Upper lobe of right lung (tissue), 1 donor: ENCODE data around the gene CDC73. TPM values are rescaled to one million over a fixed set of nuclear protein-coding genes. Genes with fewer than 3 reads are reported as not detected.

Experiments used
- ATAC-seq: fragments of 200-7000 bp; cut with Tn5 transposase; one replicate; pipeline ENCODE4 v1.9.1; 2020; ENCODE audit warnings: mild to moderate bottlenecking, moderate library complexity
- DNase-seq: peaks from one replicate; pipeline ENCODE4 v3.0.0-alpha.2; 2020
- H3K27ac ChIP-seq: fragments of 200-600 bp; one replicate; pipeline ENCODE4 v1.8.0; 2022
- H3K27me3 ChIP-seq: fragments of 200-600 bp; one replicate; pipeline ENCODE4 v1.8.0; 2022; ENCODE audit warnings: mild to moderate bottlenecking
- H3K36me3 ChIP-seq: fragments of 200-600 bp; one replicate; pipeline ENCODE4 v1.8.0; 2022
- H3K4me1 ChIP-seq: fragments of 200-600 bp; one replicate; pipeline ENCODE4 v1.8.0; 2022
- H3K4me3 ChIP-seq: fragments of 200-600 bp; one replicate; pipeline ENCODE4 v1.8.0; 2022; ENCODE audit warnings: mild to moderate bottlenecking
- H3K9me3 ChIP-seq: fragments of 200-600 bp; one replicate; pipeline ENCODE4 v1.8.0; 2022
- CTCF ChIP-seq: fragments of 200-600 bp; IDR thresholded peaks from one replicate; pipeline ENCODE4 v1.8.0; 2022; ENCODE audit warnings: antibody characterized with exemption
- intact Hi-C: fragments of 100-400 bp; cut with DNase I; formaldehyde crosslinking; loops from one replicate; pipeline ENCODE4 v1.11.0; 2022
- microRNA-seq: library from miRNA; unstranded; fragments of <30 nt; microRNA quantifications from one replicate; pipeline ENCODE4 v1.2.0, GENCODE V29; 2020; ENCODE audit warnings: borderline microRNAs expressed
- total RNA-seq: library from RNA; stranded (reverse); fragmentation: NEBNext Ultra II Directional; extraction: Animal tissue kit (Norgen Biotek cat#: 25700); gene quantifications from one replicate; pipeline ENCODE4 v1.2.1, GENCODE V29; 2021
- donor health status: DM: no; HTN: yes; CAD: no; lungs with severe emphysema.

CDC73 gene
- total RNA-seq, 1 donor from 2014 or later: 72.6 TPM

- no peak for TF ChIP-seq CTCF
- ATAC-seq: no peak
- intact Hi-C loops: no loop called here
- Histone ChIP-seq H3K27me3 (no peaks in the 10 kb centered on the region), H3K4me1 (no peaks in the 10 kb centered on the region), H3K9me3 (no peaks in the 10 kb centered on the region), H3K36me3 (no peaks in the 10 kb centered on the region), H3K27ac (no peak overlapping the region), H3K4me3 (no peak overlapping the region)
- no peak for DNase-seq
Measured at GRCh38 chr1:193293726-193294125, 171.9 kb downstream of the CDC73 start.

DNA sequence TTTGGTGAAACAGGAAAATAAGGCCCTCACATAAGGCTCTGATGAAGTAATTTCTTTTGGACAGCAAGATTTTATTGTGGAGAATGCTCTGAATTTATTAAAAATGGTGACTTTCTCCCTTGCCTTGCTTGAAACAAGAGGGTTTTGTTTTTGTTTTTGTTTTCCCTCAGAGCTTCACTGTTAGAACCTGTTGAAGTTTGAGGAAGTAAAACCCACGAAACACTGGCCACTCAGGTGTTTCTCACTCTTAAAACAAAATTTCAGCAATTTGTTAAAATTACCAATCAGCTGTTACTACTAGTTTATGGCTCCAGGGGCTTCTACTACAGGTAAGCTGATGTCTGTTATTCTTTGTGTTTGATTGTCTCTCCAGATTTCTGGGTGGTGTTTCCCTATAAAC is 177.2 kb downstream of the CDC73 start:
- DNase-seq (no peak), ATAC-seq (no peak)
- Histone ChIP-seq H3K4me1 (no peaks in the 10 kb centered on the region), H3K9me3 (no peaks in the 10 kb centered on the region), H3K4me3 (no peak overlapping the region), H3K36me3 (no peaks in the 10 kb centered on the region), H3K27me3 (no peaks in the 10 kb centered on the region), H3K27ac (no peak overlapping the region)
- no peak for TF ChIP-seq CTCF
- intact Hi-C loops: no loop called here

DNA sequence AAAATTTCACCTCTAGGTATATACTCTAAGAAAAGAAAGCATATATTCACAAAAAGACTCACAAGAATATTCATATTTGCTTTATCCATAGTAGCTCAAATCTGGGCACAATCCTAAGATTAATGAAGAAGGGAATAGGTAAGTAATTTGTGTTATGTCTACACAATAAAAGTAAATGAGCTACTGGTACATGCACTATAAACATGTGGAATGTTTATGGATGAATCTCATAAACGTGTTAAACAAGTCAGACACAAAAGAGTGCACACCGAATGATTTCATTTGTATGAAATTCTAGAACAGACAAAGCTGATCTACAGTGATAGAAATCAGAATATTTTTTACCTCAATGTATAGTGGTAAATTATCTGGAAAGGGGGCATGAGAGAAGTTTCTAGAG is 179.9 kb downstream of the CDC73 start:
- H3K4me1 ChIP-seq: no peaks in the 10 kb centered on the region
- ATAC-seq: no peak
- intact Hi-C loops: no loop called here

GRCh38 chr1:193303849-193304248 is 182.0 kb downstream of the CDC73 start:
- no peaks in the 10 kb centered on the region for H3K9me3 ChIP-seq
- DNase-seq (no peak), ATAC-seq (no peak)
- no peak overlapping the region for H3K27ac ChIP-seq
- no peaks in the 10 kb centered on the region for H3K27me3 ChIP-seq
- TF ChIP-seq CTCF: no peak
- no peaks in the 10 kb centered on the region for H3K4me1 ChIP-seq
- H3K4me3 ChIP-seq: no peak overlapping the region
- intact Hi-C loops: no loop called here
- H3K36me3 ChIP-seq: no peaks in the 10 kb centered on the region

More for the DNA sequence above, 179.9 kb downstream of the CDC73 start:
- DNase-seq: no peak
- no peaks in the 10 kb centered on the region for H3K9me3 ChIP-seq
- H3K27me3 ChIP-seq: no peaks in the 10 kb centered on the region
- no peak overlapping the region for H3K27ac ChIP-seq
- H3K4me3 ChIP-seq: no peak overlapping the region
- H3K36me3 ChIP-seq: no peaks in the 10 kb centered on the region
- no peak for TF ChIP-seq CTCF

Small RNA genes lying within 50 kb of the gene (microRNA-seq; reads per million reads assigned to microRNA genes)
- gene MIR1278: not detected

Other genes with a start within 250 kb of the CDC73 start
- gene UCHL5, start 62.7 kb upstream of the CDC73 start, total RNA-seq: 23.8 TPM
- 73.5 TPM for gene RO60, start 62.4 kb upstream of the CDC73 start, total RNA-seq
- 19.0 TPM for gene GLRX2, start 16.6 kb upstream of the CDC73 start, total RNA-seq
- 6.8 TPM for gene B3GALT2, start 64.6 kb downstream of the CDC73 start, total RNA-seq